ENCODE measurements around the gene PTGFRN. TPM values are rescaled to one million over a fixed set of nuclear protein-coding genes. Genes with fewer than 3 reads are reported as not detected.
"Not testable (repeated sequence)": the region's sequence is repeated elsewhere in the genome, so short reads cannot be mapped to it uniquely, and the experiment has no call there.

PTGFRN gene
- 20.1 and 25.0 TPM in 2 replicates for polyA plus RNA-seq
- polyA minus RNA-seq: 48.5 and 52.6 TPM in 2 replicates

GRCh38 chr1:116909512-116910378 lies at the start of gene PTGFRN:
PTGFRN (plus strand) TSS chr1:116909916; CDS start chr1:116910204, 288 bp downstream.
- TF ChIP-seq RAD21 (conservative IDR thresholded peaks at IDR 0.05) (peak; percentile 48), EZH2 (IDR thresholded peaks at IDR 0.05; ENCODE audit: borderline replicate concordance, insufficient read depth, low read length, poor library complexity, severe bottlenecking) (no peak), MXI1 (conservative IDR thresholded peaks at IDR 0.05; ENCODE audit: poor library complexity, severe bottlenecking) (peak; percentile 39), TAF1 (IDR thresholded peaks at IDR 0.05; ENCODE audit: low read depth) (no peak), POLR2AphosphoS5 (IDR thresholded peaks at IDR 0.05) (peak; percentile 57), SMC3 (conservative IDR thresholded peaks at IDR 0.05; ENCODE audit: poor library complexity) (peak; percentile 57), CTCF (IDR thresholded peaks at IDR 0.05; ENCODE audit: poor library complexity, severe bottlenecking) (no peak), EP300 (conservative IDR thresholded peaks at IDR 0.05; ENCODE audit: poor library complexity, severe bottlenecking) (peak; percentile 11)
- TF ChIP-seq, protein P1, sequence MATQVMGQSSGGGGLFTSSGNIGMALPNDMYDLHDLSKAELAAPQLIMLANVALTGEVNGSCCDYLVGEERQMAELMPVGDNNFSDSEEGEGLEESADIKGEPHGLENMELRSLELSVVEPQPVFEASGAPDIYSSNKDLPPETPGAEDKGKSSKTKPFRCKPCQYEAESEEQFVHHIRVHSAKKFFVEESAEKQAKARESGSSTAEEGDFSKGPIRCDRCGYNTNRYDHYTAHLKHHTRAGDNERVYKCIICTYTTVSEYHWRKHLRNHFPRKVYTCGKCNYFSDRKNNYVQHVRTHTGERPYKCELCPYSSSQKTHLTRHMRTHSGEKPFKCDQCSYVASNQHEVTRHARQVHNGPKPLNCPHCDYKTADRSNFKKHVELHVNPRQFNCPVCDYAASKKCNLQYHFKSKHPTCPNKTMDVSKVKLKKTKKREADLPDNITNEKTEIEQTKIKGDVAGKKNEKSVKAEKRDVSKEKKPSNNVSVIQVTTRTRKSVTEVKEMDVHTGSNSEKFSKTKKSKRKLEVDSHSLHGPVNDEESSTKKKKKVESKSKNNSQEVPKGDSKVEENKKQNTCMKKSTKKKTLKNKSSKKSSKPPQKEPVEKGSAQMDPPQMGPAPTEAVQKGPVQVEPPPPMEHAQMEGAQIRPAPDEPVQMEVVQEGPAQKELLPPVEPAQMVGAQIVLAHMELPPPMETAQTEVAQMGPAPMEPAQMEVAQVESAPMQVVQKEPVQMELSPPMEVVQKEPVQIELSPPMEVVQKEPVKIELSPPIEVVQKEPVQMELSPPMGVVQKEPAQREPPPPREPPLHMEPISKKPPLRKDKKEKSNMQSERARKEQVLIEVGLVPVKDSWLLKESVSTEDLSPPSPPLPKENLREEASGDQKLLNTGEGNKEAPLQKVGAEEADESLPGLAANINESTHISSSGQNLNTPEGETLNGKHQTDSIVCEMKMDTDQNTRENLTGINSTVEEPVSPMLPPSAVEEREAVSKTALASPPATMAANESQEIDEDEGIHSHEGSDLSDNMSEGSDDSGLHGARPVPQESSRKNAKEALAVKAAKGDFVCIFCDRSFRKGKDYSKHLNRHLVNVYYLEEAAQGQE (IDR thresholded peaks at IDR 0.05; ENCODE audit: borderline replicate concordance): peak; percentile 56
- Histone ChIP-seq H3F3A (ENCODE audit: insufficient read depth, low read length, poor library complexity, severe bottlenecking) (no peaks in the 10 kb centered on the region), H3K27ac (ENCODE audit: low read length) (peak within 1 kb of the TSS; percentile 55), H4K20me1 (ENCODE audit: insufficient read depth) (no peaks in the 10 kb centered on the region), H3K9ac (ENCODE audit: low read length) (peak within 1 kb of the TSS; percentile 74), H3K36me3 (ENCODE audit: insufficient read depth, low read length) (no peaks in the 10 kb centered on the region), H3K9me3 (ENCODE audit: low read length) (no peaks in the 10 kb centered on the region), H3K4me3 (ENCODE audit: low read length) (peak within 1 kb of the TSS; percentile 84), H3K79me2 (replicated peaks; ENCODE audit: insufficient read depth, low read length) (peaks cover 19% of the 10 kb centered on the region), H3K9me2 (ENCODE audit: insufficient read depth, low read length) (no peaks in the 10 kb centered on the region), H3K27me3 (ENCODE audit: insufficient read depth, low read depth, low read length) (no peaks in the 10 kb centered on the region), H3K4me2 (ENCODE audit: low read length) (peak within 1 kb of the TSS; percentile 75), H2AFZ (ENCODE audit: low read depth, low read length) (peak within 1 kb of the TSS; percentile 30)

DNA sequence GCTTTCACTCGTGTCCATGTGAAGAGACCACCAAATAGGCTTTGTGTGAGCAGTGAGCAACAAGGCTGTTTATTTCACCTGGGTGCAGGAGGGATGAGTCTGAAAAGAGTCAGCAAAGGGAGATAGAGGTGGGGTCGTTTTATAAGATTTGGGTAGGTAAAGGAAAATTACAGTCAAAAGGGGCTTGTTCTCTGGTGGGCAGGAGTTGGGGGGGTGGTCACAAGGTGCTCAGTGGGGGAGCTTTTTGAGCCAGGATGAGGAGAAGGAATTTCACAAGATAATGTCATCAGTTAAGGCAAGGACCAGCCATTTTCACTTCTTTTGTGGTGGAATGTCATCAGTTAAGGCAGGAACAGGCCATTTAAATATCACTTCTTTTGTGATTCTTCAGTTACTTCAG lies 49.5 kb upstream of the PTGFRN start:
- H3K9ac ChIP-seq (ENCODE audit: low read length); H3K36me3 ChIP-seq (ENCODE audit: insufficient read depth, low read length); H3K79me2 ChIP-seq (replicated peaks; ENCODE audit: insufficient read depth, low read length); H3K27ac ChIP-seq (ENCODE audit: low read length); H3K9me3 ChIP-seq (ENCODE audit: low read length); H3K4me3 ChIP-seq (ENCODE audit: low read length); H3K9me2 ChIP-seq (ENCODE audit: insufficient read depth, low read length); H3K27me3 ChIP-seq (ENCODE audit: insufficient read depth, low read depth, low read length); H3F3A ChIP-seq (ENCODE audit: insufficient read depth, low read length, poor library complexity, severe bottlenecking); H2AFZ ChIP-seq (ENCODE audit: low read depth, low read length); H3K4me2 ChIP-seq (ENCODE audit: low read length); H4K20me1 ChIP-seq (ENCODE audit: insufficient read depth): not testable (repeated sequence)
